Measurements from ENCODE around the gene FOXI3.

DNA sequence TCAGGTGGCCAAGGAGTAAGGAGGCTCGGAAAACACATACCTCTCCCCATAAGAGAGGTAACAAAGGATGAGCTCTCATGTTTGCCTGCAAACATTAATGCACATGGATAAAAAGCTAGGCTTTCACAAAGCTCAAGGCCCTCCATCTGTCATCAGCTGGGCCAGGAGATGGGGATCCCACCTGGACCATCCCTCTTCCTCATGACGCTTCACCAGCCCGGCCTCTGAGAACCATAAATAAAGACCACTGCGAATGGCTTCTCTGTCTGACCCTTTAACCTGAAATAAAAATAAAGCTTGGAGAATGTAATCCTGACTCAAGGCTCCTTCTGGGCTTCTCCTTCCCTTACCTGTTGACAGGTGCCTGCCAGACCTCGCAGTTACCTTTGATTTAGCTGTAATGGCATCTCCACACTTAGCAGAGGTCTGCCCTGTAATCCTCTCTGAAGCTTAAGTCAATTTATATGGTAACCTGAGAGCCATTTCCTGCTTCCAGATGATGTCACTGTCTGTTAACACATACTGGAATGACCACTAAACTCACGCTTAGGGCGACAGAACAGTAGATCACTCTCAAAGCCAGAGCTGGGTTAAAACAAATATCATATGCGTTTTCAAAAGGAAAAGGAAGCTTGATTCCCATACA, 29.3 kb upstream of the FOXI3 start:
- TF ChIP-seq, protein P1, sequence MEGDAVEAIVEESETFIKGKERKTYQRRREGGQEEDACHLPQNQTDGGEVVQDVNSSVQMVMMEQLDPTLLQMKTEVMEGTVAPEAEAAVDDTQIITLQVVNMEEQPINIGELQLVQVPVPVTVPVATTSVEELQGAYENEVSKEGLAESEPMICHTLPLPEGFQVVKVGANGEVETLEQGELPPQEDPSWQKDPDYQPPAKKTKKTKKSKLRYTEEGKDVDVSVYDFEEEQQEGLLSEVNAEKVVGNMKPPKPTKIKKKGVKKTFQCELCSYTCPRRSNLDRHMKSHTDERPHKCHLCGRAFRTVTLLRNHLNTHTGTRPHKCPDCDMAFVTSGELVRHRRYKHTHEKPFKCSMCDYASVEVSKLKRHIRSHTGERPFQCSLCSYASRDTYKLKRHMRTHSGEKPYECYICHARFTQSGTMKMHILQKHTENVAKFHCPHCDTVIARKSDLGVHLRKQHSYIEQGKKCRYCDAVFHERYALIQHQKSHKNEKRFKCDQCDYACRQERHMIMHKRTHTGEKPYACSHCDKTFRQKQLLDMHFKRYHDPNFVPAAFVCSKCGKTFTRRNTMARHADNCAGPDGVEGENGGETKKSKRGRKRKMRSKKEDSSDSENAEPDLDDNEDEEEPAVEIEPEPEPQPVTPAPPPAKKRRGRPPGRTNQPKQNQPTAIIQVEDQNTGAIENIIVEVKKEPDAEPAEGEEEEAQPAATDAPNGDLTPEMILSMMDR (IDR thresholded peaks at IDR 0.05; ENCODE audit: poor library complexity): no peak
- no peak for TF ChIP-seq EZH2 (IDR thresholded peaks at IDR 0.05; ENCODE audit: borderline replicate concordance)
